Astrocyte of the spinal cord (primary cell): Measurements from ENCODE around the gene SYT7.

ENCODE experiments used
- DNase-seq: peaks from one replicate; pipeline ENCODE4 v3.0.0; 2011; ENCODE audit warnings: low read depth, low spot score
- H3K4me3 ChIP-seq: 2 replicates; pipeline ENCODE4 v1.5.1; 2011; ENCODE audit warnings: low read depth, mild to moderate bottlenecking, low read length, moderate library complexity
- CTCF ChIP-seq: IDR thresholded peaks from 2 replicates; pipeline ENCODE4 v1.5.1; 2012; ENCODE audit warnings: low read depth, mild to moderate bottlenecking, low read length, inconsistent platforms
- in situ Hi-C: cut with HindIII; loops from 2 replicates; pipeline ENCODE4 v1.10.0; 2017; ENCODE audit warnings: low sequenced_read_pairs

SYT7 gene

GRCh38 chr11:61497473-61497872, 83.4 kb downstream of the SYT7 start:
- TF ChIP-seq CTCF: no peak
- no peak overlapping the region for H3K4me3 ChIP-seq
- no peak for DNase-seq
- in situ Hi-C loops: no loop called here

GRCh38 chr11:61496602-61497400, 84.1 kb downstream of the SYT7 start:
- no peak for DNase-seq
- no peak for TF ChIP-seq CTCF
- H3K4me3 ChIP-seq: no peak overlapping the region
- in situ Hi-C loops: no loop called here

GRCh38 chr11:61495801-61496601, 84.9 kb downstream of the SYT7 start:
- no peak for DNase-seq
- no peak overlapping the region for H3K4me3 ChIP-seq
- TF ChIP-seq CTCF: no peak
- in situ Hi-C loops: no loop called here

- no peak for DNase-seq
- in situ Hi-C loops: no loop called here
- no peak overlapping the region for H3K4me3 ChIP-seq
- TF ChIP-seq CTCF: no peak
Observed at GRCh38 chr11:61494381-61494961, 86.4 kb downstream of the SYT7 start.

GRCh38 chr11:61491736-61492395, 89.0 kb downstream of the SYT7 start:
- no peak for TF ChIP-seq CTCF
- in situ Hi-C loops: no loop called here
- no peak for DNase-seq
- no peak overlapping the region for H3K4me3 ChIP-seq
